Measurements from ENCODE around the gene DDX23.

Gene DDX23

GRCh38 chr12:48793696-48794095, 58.3 kb downstream of the DDX23 start:
- H3K4me3 ChIP-seq (replicated peaks; ENCODE audit: low read depth, low read length) = no peak overlapping the region
- DNase-seq (ENCODE audit: extremely low read depth, low read depth) = no peak
- TF ChIP-seq CTCF (IDR thresholded peaks at IDR 0.05; ENCODE audit: low read depth, low read length, missing control alignments) = no peak

GRCh38 chr12:48789858-48790326, 62.1 kb downstream of the DDX23 start:
- H3K4me3 ChIP-seq (replicated peaks; ENCODE audit: low read depth, low read length) = peak overlapping the region; percentile 70; the same call in 1 of the 2 replicates
- no peak for DNase-seq (ENCODE audit: extremely low read depth, low read depth)
- no peak for TF ChIP-seq CTCF (IDR thresholded peaks at IDR 0.05; ENCODE audit: low read depth, low read length, missing control alignments)

GRCh38 chr12:48788854-48789775, 62.8 kb downstream of the DDX23 start, which contains the start of gene ADCY6:
TSS of gene ADCY6 (minus strand) at chr12:48789089. CDS start at chr12:48783434, 5,655 bp downstream.
- no peak for DNase-seq (ENCODE audit: extremely low read depth, low read depth)
- H3K4me3 ChIP-seq (replicated peaks; ENCODE audit: low read depth, low read length) = peak within 1 kb of the TSS; percentile 70
- no peak for TF ChIP-seq CTCF (IDR thresholded peaks at IDR 0.05; ENCODE audit: low read depth, low read length, missing control alignments)

GRCh38 chr12:48788524-48788853, 63.5 kb downstream of the DDX23 start:
- no peak for TF ChIP-seq CTCF (IDR thresholded peaks at IDR 0.05; ENCODE audit: low read depth, low read length, missing control alignments)
- peak overlapping the region; percentile 70 for H3K4me3 ChIP-seq (replicated peaks; ENCODE audit: low read depth, low read length)
- no peak for DNase-seq (ENCODE audit: extremely low read depth, low read depth)

- H3K4me3 ChIP-seq (replicated peaks; ENCODE audit: low read depth, low read length) = peak overlapping the region; percentile 70
- no peak for TF ChIP-seq CTCF (IDR thresholded peaks at IDR 0.05; ENCODE audit: low read depth, low read length, missing control alignments)
- DNase-seq (ENCODE audit: extremely low read depth, low read depth) = no peak
These were observed 64.0 kb downstream of the DDX23 start for GRCh38 chr12:48787791-48788523.

- DNase-seq (ENCODE audit: extremely low read depth, low read depth) = no peak
- TF ChIP-seq CTCF (IDR thresholded peaks at IDR 0.05; ENCODE audit: low read depth, low read length, missing control alignments) = no peak
- H3K4me3 ChIP-seq (replicated peaks; ENCODE audit: low read depth, low read length) = peak overlapping the region; percentile 70
These were observed 65.1 kb downstream of the DDX23 start for GRCh38 chr12:48786591-48787544.
